HUES48 (cell line): ENCODE measurements around the gene DIP2C.

Experiments used
- H3K27ac ChIP-seq: one replicate; pipeline ENCODE4 v1.7.0; 2013; ENCODE audit warnings: low read depth, low read length, inconsistent platforms
- H3K27me3 ChIP-seq: 2 replicates; pipeline ENCODE4 v1.6.1; 2013; ENCODE audit warnings: mild to moderate bottlenecking, low read length; ENCODE audit not compliant: control insufficient read depth, insufficient read depth
- H3K36me3 ChIP-seq: 2 replicates; pipeline ENCODE4 v1.6.1; 2013; ENCODE audit warnings: low read length; ENCODE audit not compliant: control insufficient read depth, insufficient read depth
- H3K4me1 ChIP-seq: 2 replicates; pipeline ENCODE4 v1.6.1; 2013; ENCODE audit warnings: mild to moderate bottlenecking, low read length; ENCODE audit not compliant: control insufficient read depth, insufficient read depth
- H3K4me3 ChIP-seq: 2 replicates; pipeline ENCODE4 v1.5.1; 2013; ENCODE audit warnings: mild to moderate bottlenecking, low read depth, low read length
- H3K9ac ChIP-seq: 2 replicates; pipeline ENCODE4 v1.6.1; 2013; ENCODE audit warnings: mild to moderate bottlenecking, low read depth, low read length, moderate library complexity
- H3K9me3 ChIP-seq: 2 replicates; pipeline ENCODE4 v1.6.1; 2013; ENCODE audit warnings: low read length; ENCODE audit not compliant: control insufficient read depth, insufficient read depth

Gene DIP2C

DNA sequence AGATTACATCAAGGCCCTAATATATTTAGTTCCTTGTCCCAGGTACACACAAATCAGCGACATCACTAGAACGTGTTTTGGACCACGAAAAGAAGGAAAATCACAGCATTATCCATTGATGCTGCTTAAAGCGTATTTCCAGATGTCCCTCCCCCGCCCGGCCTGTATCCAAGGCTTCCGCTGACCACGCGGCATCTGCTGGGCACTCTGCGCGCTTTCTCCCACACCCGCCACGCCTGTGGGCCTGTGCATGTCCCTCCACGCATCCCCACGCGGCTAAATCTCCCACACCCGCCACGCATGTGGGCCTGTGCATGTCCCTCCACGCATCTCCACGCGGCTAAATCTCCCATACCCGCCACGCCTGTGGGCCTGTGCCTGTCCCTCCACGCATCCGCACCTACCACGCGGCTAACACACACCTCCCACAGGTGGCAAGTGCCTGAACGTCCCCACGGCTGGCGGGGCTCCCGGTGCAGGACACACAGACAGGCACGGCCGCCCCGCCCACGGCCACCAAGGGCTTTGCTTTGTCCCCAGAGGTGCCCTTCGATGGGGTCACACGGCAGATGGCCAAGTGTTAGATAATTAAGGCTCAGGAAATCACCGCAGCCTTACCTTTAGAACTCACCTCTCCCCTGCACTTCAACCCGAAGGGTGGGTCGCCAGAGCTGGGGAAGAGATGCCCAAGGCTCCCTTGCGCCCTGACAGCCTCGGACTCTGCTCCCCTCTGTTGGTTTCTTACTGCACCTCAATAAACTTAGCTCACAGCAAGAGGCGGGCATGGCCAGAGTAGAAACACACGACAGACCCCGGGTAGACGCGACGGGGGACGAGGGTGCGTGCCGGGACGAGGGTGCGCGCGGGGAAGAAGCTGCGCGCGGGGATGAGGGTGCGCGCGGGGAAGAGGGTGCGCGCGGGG lies 49.5 kb downstream of the DIP2C start:
- no peaks in the 10 kb centered on the region for H3K9me3 ChIP-seq

DNA sequence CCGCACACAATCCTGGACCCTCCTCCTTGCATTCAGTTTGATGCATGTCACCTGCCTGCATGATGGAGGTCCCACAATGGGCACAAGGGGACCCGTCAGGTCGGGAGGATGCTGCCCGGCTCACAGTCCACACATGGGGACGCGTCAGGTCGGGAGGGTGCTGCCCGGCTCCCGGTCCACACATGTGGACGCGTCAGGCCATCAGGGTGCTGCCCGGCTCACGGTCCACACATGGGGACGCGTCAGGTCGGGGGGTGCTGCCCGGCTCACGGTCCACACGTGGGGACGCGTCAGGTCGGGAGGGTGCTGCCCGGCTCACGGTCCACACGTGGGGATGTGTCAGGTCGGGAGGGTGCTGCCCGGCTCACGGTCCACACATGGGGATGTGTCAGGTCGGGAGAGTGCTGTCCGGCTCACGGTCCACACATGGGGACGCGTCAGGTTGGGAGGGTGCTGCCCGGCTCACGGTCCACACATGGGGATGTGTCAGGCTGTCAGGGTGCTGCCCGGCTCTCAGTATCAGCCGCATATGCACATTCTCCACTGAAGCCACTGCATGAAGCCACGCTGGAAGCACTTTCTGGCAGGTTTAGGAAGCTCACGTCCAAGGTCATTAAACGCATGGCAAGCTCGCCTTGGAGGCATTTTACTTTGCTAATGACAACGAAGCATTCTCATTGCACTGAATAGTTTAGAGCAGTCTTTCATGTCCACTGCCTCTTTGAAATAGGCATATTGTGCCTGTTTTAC lies 50.3 kb downstream of the DIP2C start:
- Histone ChIP-seq H3K27ac (no peak overlapping the region), H3K4me1 (peaks cover 4% of the 10 kb centered on the region; the same call in 1 of the 2 replicates), H3K36me3 (no peaks in the 10 kb centered on the region), H3K27me3 (no peaks in the 10 kb centered on the region), H3K4me3 (no peak overlapping the region), H3K9me3 (no peaks in the 10 kb centered on the region), H3K9ac (no peak overlapping the region)

More for the DNA sequence above, 49.5 kb downstream of the DIP2C start:
- peaks cover 4% of the 10 kb centered on the region; the same call in 1 of the 2 replicates for H3K4me1 ChIP-seq
- no peak overlapping the region for H3K27ac ChIP-seq
- no peak overlapping the region for H3K4me3 ChIP-seq
- no peaks in the 10 kb centered on the region for H3K36me3 ChIP-seq
- no peaks in the 10 kb centered on the region for H3K27me3 ChIP-seq
- H3K9ac ChIP-seq, result no peak overlapping the region

DNA sequence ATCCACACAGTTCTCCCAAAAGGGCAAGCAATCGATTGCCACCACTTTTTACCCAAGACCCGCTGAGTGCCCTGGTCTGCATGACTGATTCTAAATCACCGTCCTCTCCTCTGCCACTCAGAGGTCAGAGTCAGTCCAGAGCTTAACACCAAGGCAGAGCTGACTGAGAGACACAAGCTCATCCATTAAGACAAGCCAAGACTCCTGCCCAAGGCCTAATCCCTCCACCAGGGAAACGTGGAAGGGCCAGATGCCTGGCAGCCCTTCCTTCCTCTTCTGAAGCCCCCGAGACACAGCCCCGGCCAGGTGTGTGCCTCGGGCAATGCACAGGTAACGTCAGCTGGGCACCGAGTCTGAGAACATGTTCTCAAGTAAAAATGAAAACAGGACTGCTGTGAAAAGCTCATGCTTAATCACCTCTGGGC lies 51.7 kb downstream of the DIP2C start:
- H3K9me3 ChIP-seq, result no peaks in the 10 kb centered on the region

DNA sequence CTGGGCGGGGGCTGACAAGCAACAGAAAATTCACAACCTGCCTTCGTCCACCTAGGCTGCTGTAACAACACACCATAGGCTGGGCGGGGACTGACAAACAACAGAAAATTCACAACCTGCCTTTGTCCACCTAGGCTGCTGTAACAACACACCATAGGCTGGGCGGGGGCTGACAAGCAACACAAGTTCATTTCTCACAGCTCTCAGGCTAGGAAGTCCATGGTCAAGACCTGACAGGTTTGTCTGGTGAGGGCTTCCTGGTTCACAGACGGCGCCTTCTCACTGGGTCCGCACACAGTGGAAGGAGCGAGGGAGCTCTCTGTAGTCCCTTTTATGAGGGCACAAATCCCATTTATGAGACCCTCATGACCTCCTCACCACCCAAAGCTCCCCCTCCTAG lies 52.2 kb downstream of the DIP2C start:
- Histone ChIP-seq H3K27ac (no peak overlapping the region), H3K27me3 (no peaks in the 10 kb centered on the region), H3K9me3 (no peaks in the 10 kb centered on the region), H3K4me3 (no peak overlapping the region), H3K4me1 (peaks cover under 1% of the 10 kb centered on the region; the same call in 1 of the 2 replicates), H3K9ac (no peak overlapping the region), H3K36me3 (no peaks in the 10 kb centered on the region)

More for the DNA sequence above, 51.7 kb downstream of the DIP2C start:
- H3K36me3 ChIP-seq, result no peaks in the 10 kb centered on the region
- no peak overlapping the region for H3K9ac ChIP-seq
- no peak overlapping the region for H3K4me3 ChIP-seq
- peaks cover 4% of the 10 kb centered on the region; the same call in 1 of the 2 replicates for H3K4me1 ChIP-seq
- H3K27me3 ChIP-seq, result no peaks in the 10 kb centered on the region
- no peak overlapping the region for H3K27ac ChIP-seq

DNA sequence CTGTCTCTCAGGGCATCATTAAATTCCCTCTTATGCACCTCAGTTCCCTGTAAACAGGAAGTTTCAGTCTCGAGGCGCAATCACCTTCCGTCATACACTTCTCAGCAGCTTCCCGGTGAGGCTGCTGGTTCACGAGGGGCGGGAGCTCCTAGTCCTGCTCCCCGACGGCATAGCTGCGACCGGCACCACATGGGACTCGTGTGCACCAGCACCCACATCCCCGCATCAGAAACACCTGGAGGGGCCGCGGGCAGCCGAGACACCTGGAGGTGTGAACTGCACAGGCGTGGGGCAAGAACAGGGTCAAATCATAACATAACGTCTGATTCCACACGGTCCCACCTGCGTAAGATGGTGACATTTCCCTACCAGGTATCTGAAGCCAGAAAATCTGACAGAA lies 52.7 kb downstream of the DIP2C start:
- no peaks in the 10 kb centered on the region for H3K36me3 ChIP-seq

DNA sequence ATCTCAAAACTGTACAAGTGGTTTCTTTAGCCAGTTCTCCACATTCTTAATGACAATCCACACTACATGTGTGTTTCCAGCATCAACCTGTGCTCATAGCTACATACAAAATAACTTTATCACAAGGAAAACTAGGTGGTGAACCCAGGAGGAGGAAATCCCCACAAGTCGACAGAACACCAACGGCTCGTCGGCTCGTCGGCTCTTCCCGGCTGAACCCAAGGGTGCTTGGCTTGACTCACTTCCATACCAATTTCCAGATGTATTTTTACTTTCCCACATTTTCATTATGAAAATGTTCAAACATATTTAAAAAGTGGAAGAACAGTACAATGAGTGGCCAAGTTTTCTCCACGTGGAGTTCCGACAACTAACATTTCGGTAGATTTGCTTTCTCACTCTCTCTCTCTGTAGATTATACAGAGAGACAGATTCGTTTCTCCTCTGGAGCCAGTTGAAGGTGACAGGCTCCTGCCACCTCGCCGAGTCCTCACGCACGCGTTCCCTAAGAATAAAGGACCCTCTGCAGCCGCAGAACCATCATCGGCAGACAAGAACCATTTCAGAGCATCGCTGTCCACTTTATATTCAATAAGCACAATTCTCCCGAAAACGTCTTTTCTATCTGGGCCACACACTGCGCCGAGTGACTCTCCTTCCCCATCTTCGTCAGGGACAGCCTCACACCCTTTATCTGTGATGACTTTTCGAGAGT lies 53.3 kb downstream of the DIP2C start:
- H3K9me3 ChIP-seq, result no peaks in the 10 kb centered on the region
- H3K36me3 ChIP-seq, result no peaks in the 10 kb centered on the region
- no peak overlapping the region for H3K4me3 ChIP-seq
- no peaks in the 10 kb centered on the region for H3K4me1 ChIP-seq
- H3K9ac ChIP-seq, result no peak overlapping the region
- H3K27me3 ChIP-seq, result no peaks in the 10 kb centered on the region
- no peak overlapping the region for H3K27ac ChIP-seq

More for the DNA sequence above, 52.7 kb downstream of the DIP2C start:
- Histone ChIP-seq H3K9ac (no peak overlapping the region), H3K4me3 (no peak overlapping the region), H3K9me3 (no peaks in the 10 kb centered on the region), H3K27me3 (no peaks in the 10 kb centered on the region), H3K27ac (no peak overlapping the region), H3K4me1 (no peaks in the 10 kb centered on the region)

DNA sequence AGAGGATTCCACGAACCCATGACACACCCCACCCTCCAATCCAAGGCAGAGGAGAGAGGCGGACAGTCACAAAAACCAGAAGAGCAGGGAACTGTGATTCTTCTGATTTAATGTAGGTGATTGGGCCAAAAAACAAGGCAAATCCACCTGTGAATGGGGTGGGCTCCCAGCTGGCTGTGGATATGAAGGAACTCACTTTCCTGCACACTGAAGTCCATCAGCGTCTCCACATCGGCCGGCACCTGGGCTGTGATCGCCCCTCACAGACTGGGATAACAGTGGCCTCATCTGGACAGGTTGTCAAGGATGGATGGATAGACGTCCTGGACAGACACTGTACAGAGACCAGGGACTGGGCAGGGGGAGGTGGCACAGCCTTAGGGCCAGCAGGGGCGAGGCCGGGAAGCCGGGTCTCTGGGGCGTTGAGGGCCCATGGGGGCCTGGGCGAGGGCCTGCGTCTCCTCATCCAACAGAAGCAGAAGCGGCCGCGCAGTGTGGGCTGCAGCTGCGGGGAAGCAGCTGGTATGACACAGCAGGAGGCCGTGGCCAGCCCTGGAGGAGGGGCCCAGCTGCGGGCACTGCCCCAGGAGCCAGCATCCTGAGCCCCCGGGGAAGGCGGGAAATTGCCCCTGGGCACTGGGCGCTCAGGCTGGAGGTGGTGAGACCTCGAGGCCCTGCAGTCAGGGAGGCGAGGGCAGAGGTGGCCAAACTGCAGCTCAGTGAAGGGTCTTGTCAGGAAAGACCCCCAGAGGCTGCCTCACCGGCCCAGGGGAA lies 54.2 kb downstream of the DIP2C start:
- Histone ChIP-seq H3K4me1 (no peaks in the 10 kb centered on the region), H3K27ac (no peak overlapping the region), H3K9ac (no peak overlapping the region), H3K9me3 (no peaks in the 10 kb centered on the region), H3K27me3 (no peaks in the 10 kb centered on the region), H3K4me3 (no peak overlapping the region), H3K36me3 (no peaks in the 10 kb centered on the region)

DNA sequence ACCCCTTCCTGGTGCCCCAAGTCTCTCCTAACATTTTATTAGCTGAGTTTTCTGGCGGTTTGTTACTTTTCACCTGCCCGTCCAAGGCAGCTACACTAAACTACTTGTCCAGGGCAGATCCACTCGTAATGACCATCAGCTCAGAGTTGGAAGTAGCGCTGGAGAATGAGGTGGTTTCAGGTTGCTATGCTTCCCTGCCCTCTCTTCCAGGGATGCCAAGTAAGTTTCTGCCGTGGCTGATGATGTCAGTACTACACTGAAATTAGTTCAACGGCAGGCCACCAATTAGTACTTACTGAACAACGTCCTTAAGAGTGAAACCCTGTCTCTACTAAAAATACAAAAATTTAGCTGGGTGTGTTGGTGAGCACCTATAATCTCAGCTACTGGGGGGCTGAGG lies 55.2 kb downstream of the DIP2C start:
- Histone ChIP-seq H3K27ac (no peak overlapping the region), H3K9me3 (no peaks in the 10 kb centered on the region), H3K9ac (no peak overlapping the region), H3K4me1 (no peaks in the 10 kb centered on the region), H3K36me3 (no peaks in the 10 kb centered on the region), H3K4me3 (no peak overlapping the region), H3K27me3 (no peaks in the 10 kb centered on the region)

DNA sequence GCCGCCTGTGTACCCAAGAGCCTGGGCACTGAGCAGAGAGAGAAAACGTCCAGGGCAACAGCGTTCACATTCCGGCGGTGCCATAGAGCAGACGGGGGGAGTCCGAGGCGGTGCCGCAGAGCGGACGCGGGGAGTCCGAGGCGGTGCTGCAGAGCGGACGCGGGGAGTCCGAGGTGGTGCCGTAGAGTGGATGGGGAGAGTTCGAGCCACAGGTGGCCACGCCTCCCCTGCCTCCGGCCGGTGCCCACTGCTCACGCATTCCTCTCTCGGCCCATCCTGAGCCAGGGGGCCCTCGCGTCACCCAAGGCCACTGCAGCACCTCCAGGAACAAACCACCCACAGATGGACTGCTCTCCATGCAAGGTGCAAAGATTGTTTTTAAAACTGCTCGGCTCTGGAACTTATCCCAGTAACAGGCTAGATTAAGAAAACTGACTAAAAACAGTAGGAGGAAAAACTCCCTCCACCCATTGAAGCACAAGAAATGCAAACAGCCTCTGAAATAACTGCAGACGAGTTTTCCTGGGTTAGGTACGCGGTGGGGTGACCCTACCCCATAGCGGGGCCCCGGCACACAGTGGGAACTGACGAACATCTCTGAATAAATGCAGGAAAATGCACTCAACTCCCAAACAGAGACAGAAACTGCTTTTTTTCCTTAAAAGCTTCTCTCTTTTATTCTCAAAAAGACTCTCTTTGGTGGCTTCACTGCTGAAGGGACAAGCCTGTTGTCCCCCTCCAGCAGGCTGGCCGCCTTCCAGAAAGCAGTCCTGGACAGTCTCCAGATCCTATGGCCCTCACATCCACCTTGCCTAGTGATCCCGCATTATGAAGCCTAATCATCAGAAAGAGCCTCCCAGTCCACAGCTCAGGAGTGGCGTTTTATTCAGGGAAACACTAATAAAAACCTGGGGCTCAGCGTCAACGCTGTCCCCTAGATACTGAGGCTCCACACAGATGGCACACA lies 55.9 kb downstream of the DIP2C start:
- Histone ChIP-seq H3K36me3 (no peaks in the 10 kb centered on the region), H3K9ac (no peak overlapping the region), H3K27ac (no peak overlapping the region), H3K4me3 (no peak overlapping the region), H3K9me3 (no peaks in the 10 kb centered on the region), H3K27me3 (no peaks in the 10 kb centered on the region), H3K4me1 (no peaks in the 10 kb centered on the region)
